GM19351 (cell line): ENCODE results near the gene ALDH1L1.
"Not testable (repeated sequence)": the region's sequence is repeated elsewhere in the genome, so short reads cannot be mapped to it uniquely, and the experiment has no call there.

Source experiments
- ATAC-seq: cut with Tn5 transposase; IDR thresholded peaks from one replicate; pipeline ENCODE4 v1.9.1; 2021; ENCODE audit warnings: mild to moderate bottlenecking, moderate library complexity; ENCODE audit not compliant: unreplicated experiment

Gene ALDH1L1

DNA sequence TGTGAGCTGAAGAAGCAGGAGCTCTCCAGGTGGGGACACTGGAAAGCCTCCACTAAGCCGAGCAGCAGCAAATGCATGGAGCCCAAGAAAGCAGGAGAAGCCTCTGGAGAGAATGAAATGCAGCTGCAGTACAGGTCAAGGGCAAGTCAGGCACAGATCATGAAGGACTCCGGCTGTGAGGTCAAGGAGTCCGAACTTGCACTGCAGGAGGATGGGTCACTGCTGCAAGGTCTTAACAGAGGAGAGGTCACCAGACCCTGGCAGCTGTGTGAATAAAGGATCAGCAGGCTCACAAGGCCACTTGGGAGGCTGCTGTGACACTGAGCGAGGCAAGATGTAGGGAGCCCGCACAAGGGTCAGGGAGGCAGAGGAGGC, 71.7 kb downstream of the ALDH1L1 start:
- ATAC-seq, result no peak

DNA sequence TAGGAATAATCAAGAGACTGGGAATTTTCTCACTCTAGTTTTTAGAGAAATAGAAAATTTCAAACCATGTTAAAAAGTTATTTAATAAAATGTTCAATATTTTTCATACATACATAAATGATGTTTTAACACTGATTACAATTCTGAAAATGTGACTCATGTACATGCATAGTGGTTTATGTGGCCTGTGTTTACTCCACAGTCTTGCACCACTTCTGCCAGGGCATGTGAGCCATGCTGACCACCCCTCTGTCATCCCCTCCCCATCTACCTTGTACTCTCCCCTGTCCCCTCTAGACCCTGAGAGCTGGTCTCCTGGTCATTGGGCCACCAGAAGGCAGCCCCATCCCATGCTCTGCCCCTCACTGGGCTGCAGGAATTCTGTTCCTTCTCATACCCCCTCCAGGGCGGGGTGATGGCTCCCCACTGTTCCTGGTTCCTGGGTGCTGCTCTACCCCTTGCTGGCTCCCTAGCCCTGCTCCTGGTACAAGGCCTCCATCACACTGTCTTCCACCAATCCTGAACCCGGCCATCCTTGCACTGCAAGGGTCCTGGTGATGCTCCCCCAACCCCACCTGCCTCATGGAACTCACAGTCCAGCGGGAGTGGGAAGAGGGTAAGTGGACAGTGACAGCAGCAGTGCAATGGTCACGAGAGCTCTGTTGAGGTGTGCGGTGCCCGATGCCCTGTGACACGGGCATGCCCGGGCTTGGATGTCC, 72.3 kb downstream of the ALDH1L1 start:
- ATAC-seq, result no peak

DNA sequence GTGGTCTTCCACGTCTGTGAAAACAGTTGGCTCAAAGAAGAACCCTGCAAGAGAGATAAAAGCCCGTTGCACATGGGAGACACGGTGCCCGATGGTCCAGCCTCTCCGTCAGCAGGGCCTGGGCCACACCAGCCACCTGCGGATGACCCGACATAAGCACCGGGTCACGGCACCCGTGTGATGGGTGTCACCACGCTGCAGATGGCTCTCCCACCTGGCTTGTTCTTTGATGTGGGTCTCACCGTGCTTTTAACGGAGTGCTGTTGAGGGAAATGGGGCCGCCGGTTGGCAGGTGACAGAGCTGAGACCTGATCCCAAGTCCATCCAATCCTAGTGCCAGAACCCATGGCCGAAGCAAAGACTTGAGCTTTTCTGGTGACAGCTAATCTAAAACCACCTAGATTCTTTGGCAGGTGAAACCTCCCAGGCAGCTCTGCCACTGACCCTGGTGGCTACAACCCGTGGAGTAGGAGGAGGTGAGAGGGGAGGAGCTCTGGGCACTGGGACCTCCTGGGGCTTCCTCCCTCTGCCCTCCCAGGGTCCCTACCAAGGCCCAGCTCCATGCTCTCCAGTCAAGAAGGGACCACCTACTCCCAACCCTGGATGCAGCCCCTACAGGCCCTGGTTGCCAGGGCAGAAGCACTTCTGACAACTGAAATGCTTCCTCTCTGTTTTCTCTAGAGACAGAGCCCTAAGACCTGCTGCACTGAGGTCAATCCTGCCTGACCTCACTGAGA, 73.0 kb downstream of the ALDH1L1 start:
- ATAC-seq, result no peak

DNA sequence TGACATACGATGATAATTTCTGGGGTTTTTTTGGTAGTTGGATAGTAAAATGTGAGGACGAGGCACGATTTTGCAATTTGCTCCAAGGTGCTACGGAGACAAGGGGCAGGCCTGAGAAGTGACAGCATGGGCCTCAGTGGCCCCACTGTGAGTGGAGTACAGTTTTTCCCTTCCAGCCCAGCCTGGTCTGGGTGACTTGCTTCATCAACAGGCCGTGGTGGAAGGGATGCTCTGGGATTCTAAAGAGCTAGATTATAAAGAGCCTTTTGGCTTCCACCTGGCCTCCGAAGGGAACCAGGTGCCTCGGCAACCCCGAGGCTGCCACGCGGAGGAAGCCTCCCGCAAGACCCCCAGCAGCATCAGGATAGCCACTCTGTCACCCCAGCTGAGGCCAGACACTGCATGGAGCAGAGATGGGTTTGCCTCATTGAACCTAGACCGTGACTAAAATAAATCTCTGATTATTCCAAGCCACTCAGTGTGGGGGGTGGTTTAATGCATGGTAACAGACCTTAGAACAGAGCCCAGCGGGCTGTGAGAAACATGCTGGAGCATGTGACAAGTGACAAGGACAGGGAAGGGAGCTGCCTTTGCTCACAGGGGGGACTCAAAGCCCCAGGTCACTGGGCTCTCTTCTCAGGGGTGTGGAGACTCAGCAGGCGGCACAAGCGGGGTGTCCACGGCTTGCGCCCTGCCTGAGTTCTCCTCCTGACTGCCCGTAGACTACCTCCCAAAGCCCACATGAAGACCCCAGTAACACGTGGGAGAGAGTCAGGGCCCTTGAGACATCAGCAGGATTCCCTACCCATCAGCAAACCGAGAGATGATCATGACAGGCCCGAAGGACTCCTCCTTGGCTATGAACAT, 73.8 kb downstream of the ALDH1L1 start:
- no peak for ATAC-seq

DNA sequence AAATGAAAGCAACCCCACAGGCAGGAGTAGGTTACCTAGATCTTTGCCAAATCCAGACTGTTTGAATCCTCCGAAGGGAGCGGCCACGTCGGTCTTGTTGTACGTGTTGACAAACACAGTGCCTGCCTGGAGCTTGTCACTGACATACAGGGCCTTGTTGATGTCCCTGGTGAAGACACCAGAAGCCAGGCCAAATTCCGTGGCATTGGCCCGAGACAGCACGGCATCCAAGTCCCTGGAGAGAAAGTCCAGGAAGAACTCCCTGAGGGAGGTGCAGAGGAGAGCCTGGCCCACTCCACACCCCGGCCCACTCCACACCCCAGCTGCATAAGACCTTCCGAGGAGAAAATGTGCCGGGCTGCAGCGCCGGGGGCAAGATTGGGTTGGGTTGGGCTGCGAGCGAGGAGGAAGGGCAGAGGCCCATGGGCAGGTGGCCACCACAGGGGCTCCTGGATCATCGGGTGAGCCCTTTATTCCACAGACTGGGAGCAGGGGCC, 74.6 kb downstream of the ALDH1L1 start:
- ATAC-seq, result no peak

DNA sequence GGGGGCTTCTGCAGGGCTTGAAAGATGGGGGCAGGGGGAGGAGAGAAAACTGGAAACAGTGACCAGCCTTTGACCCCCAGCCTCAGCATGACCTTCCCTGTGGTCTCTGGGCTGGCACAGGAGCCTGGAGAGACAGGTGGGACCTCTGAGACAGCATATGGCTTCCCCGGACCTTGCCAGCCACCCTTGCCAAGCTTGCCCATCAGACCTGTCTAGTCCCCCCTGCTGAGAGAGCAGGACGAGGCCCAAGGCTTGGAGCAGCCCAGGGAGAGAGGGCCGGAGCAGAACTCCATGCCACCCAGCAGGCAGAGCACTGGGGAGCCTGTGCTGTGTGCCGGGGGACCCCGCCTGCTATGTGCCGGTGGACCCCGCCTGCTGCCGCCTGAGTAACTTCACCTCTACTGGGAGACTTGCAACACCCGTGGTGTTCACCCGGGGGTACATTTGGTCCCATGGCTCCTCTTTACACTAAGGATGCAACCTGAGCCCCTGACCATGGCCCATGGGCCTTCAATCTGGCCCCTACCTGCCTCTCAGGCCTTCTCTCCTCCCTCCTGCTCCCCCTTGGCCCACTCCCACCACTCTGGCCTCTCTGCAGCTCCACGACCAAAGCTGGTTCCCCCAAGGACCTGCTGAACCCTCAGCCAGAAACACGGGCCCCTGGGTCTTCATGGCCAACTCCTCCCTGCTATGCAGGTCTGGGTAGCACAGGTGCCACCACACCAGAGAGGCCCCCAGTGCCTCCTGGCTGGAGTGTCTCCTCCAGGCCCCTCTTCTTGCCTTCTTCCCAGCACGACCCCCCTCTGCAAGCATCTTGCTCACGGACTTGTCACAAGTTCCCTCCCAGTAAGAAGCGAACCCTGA, 75.4 kb downstream of the ALDH1L1 start:
- ATAC-seq, result no peak

DNA sequence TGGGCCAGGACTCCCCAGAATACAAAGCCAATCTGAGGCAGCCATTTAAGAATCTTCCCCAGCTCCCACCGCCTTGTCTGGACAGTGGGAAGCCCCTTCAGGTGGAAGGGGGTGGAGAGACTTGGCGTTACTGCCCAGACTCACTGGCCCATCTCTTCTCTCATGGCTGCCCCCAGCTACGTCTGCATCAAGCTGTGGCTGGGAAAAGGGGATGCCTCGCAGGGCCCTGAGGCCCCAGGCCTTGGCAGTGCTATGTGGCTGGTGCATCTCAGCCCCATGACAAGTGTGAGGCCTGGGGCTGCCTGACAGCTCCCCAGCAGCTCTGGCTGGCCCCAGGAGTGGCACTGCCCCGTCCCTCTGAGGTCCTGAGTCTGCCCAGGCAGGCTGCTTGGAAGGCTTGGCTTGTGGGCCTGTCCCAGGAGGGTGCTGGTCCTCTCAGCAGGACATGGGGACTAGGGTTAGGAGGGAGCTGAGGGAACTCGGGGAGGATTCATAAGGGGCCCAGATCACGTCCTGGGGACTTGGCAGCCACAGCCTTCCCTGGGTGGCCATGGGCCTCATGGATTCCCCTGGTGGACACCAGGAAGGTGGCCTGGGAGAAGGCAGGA, 76.3 kb downstream of the ALDH1L1 start:
- ATAC-seq, result no peak

DNA sequence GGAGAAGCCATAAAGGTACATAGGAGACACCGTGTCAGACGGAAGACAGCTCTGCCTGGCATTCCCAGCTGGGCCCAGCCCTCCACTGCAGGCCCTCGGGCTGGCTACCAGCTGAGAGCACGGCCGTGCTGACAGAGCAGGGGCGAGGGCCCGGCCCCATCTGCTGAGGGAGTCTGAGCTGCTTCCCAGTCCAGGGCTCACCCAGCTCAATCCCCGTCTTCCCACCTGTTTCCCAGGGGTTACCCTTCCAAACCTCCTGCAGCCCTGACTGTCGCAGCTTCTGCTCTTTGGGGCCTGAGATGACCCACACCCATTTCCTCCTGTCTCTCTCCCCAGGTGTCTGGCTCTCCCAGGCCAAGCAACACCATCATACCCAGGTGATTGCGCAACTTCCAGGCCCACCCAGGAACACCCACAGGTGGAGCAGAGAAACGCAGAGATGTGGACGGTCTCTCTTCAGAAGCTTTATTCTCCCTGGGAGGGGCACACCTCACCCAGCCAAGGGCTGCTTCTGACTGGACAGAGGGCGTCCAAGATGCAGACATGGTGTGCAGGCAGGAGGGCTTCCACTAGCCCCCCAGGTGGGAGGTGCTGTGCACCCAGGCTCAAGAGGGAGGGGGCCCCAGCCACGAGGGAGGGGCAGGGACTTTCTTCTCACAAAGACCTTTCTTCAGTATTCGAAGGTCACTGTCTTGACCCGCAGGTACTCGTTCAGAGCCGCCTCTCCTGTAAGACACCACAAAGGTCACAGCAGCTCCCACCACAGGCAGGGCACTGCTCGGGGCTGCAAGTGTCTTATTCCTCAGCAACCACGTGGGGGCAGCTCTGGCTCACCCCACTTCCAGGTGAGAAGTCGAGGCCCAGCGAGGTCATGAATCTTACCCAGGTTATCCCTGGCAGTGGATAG, 77.0 kb downstream of the ALDH1L1 start:
- ATAC-seq, result no peak

DNA sequence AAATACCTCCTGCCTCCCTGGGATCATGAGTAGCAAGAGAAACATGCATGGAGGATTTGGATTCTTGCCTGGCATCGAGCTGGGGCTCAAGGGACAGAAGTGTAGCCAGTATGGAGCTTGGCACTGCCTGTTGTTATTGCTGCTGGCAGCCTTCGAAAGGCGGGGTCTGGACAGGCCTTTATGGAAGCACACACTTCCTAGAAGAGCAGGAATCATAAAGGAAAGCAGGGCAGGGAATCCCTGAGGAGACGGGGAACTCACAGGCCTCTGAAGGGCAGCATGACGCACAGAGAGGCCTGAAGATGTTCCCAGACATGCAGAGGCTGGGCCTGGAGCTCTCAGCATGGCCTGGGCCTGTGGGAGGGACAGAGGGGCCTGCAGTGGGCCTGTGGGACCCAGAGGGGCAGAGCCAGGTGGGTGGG, 77.8 kb downstream of the ALDH1L1 start:
- ATAC-seq, result no peak

DNA sequence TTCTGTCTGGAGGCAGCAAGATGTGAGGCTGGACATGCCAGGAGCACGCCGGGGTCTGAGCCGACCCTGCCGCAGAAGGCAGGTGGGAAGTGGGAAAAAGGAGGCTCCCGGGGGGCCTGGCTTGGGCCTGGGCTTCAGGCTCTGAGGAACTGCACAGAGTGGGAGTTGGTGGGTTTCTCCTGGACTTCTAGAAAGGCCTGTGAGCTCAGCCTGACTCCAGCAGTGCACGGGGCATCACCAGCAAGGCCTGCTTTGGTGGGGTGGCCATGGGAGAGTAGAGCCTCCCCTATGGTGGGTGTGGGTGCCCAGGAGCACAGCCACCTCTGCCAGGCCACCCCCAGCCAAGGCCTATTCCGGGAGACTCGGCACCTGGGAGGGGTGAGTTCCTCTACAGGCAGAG, 78.4 kb downstream of the ALDH1L1 start:
- no peak for ATAC-seq

DNA sequence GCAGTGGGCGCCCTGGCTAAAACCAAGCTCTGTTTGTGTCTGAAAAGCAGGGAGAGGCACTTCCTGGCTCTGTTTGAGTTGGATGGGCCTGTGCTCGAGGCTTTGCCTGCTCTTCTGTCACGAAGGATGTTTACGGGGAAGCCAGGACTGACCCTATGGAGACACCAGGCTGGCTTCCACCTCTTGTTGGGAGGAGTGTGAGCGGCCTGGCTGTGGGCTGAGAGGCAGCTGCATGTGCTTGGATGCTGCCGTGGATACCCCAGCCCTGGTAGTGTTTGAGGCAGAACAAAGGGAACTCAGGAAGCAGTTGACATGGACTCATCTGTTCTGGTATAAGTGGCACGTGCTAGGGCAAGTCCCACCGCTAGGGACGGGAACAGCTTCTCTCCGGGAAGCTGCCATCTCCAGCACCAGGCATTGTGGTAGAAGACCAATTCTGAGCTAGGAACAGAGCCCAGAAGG, 78.8 kb downstream of the ALDH1L1 start:
- ATAC-seq, result no peak

DNA sequence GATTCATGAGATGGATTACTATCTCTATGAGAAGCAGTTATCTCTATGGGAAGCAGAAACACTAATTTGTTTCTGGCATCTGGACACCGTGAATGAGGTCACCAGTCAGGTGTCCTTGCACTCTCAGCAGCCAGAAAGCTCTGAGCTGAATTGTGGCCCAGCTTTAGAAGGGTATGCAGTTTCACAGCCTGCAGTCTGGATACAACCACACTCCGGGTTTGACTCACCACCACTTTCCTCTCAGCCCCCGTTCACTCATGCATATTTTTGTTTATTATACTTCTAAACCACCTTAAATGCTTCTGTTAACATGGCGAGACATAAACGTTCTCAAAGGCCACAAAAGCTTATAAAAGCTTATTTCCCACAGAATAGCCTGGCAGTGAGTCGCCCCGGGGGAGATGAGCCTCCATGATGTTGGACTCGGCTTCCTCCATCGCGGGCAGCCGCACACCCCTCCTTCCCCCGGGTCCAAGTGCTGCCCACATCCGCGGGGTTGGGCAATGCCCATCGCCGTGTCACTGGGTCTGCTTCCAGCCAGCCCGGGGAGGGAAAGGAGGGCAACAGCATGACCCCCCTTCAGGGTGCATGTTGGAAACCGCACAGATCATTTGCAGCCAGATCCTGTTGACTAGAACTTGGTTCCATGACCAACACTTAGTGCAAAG, 79.6 kb downstream of the ALDH1L1 start:
- no peak for ATAC-seq

DNA sequence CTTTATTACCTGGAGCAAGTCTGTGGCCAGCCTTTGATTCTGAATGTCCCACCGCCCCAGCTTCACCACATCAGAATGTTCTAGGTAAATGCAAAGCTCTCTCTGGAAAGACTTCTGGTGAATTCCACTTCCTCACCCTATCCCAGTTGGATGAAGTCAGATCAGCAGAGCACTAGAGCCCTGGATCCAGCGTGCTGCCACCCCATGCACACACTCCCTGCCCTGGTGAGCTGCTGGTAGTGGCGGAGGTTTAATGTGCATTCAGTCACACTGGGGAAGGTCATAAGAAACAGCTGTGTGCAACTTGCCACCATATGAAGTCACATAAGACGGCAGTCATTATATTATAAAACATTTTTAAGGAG, 80.1 kb downstream of the ALDH1L1 start:
- no peak for ATAC-seq

DNA sequence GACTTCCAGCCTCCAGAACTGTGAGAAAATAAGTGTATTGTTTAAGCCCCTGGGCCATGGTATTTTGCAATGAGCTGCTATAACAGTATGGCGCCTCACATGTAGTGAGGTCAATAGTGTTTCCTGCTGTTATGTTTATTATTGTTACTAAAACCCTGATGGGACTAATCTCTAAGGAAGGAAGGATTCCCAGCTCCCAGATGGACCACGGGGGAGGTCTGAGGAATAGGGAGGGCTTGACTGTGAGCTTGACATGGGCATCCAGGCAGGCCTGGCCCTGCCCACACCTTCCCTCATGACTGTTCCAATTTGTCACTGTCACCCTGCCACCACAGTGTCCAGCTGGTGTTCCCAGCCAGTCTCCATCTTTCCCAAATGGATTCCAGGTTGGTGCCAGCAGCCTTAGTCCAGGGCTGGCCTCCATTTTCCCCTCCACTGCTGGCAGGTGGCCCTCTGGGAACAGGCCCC, 82.0 kb downstream of the ALDH1L1 start:
- no peak for ATAC-seq

DNA sequence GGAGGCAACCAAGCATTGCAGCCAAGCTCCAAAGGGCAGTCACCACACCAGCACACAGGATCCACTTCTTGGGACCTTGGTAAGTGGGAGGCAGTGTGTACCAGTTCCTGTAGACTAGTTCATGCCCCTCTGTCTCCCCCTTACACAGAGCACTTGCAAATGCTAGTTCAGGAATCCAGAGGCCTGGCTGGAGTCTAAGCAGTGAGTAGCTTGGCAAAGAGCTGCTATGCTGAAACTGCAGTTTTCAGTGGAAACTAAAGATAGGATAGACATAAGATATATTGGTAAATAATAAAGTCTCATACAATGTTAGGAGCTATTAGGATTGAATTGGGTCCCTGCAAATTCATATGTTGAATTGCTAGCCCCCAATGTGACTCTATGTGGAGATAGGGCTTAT, 82.6 kb downstream of the ALDH1L1 start:
- ATAC-seq, result no peak

DNA sequence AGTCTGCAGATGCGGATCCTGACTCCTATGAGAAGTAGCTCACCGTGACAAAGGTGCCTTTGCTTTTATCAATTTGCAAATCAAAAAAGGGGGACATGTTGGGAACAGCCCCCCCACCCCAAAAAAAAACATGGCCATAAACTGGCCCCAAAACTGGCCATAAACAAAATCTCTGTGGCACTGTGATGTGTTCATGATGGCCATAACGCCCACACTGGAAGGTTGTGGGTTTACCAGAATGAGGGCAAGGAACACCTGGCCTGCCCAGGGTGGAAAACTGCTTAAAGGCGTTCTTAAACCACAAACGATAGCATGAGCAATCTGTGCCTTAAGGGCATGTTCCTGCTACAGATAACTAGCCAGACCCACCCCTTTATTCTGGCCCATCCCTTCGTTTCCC, 84.1 kb downstream of the ALDH1L1 start:
- ATAC-seq, result not testable (repeated sequence)

DNA sequence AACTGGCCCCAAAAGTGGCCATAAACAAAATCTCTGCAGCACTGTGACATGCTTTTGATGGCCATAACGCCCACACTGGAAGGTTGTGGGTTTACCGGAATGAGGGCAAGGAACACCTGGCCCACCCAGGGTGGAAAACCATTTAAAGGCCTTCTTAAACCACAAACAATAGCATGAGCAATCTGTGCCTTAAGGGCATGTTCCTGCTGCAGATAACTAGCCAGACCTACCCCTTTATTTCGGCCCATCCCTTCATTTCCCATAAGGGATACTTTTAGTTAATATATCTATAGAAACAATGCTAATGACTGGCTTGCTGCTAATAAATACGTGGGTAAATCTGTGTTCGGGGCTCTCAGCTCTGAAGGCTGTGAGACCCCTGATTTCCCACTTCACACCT, 88.3 kb downstream of the ALDH1L1 start:
- ATAC-seq, result not testable (repeated sequence)

DNA sequence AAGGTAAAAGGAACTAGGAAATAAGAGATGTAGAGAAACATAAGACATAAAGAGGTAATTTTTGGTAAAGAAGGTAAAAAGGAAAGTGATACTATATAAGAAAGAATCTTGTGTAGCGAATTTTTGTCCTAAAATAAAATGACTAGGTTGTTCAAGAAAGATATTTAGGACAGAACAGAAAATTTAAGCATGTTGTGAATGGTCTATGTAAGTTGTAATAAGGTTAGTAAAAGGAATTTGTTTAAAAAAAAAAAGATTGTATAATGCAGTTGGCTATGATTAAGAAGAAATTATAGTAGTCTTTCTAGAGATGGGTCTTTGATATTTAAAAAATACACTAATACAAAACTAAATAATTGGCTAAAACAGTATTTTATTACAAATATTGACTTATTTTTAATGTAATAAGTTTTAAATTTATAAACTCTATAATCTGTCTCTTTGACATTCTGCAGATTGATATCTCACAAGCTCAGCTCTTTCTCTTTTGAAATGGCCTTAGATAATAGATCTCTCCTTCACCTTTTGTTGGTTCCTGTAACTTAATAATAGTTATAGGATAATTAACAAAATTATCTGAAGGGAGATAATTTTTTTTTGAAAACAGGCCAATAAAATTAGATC, 92.7 kb downstream of the ALDH1L1 start:
- no peak for ATAC-seq
